SU-DHL-6 (cell line): ENCODE measurements around the gene TEC.

ENCODE experiments used
- EZH2phosphoT487 ChIP-seq: fragments of 200-600 bp; sonication (generic), shearing (Covaris generic); conservative IDR thresholded peaks from 2 replicates; pipeline ENCODE4 v1.6.1; 2018; ENCODE audit warnings: mild to moderate bottlenecking, antibody characterized with exemption, low read length, moderate library complexity, mixed read lengths
- TF ChIP-seq, protein P1 (sequence below): fragments of 200-600 bp; sonication (generic); IDR thresholded peaks from one replicate; pipeline ENCODE4 v1.5.1; 2017; ENCODE audit warnings: antibody characterized with exemption, mild to moderate bottlenecking, low read length, moderate library complexity; ENCODE audit not compliant: insufficient read depth, poor library complexity, severe bottlenecking

DNA sequence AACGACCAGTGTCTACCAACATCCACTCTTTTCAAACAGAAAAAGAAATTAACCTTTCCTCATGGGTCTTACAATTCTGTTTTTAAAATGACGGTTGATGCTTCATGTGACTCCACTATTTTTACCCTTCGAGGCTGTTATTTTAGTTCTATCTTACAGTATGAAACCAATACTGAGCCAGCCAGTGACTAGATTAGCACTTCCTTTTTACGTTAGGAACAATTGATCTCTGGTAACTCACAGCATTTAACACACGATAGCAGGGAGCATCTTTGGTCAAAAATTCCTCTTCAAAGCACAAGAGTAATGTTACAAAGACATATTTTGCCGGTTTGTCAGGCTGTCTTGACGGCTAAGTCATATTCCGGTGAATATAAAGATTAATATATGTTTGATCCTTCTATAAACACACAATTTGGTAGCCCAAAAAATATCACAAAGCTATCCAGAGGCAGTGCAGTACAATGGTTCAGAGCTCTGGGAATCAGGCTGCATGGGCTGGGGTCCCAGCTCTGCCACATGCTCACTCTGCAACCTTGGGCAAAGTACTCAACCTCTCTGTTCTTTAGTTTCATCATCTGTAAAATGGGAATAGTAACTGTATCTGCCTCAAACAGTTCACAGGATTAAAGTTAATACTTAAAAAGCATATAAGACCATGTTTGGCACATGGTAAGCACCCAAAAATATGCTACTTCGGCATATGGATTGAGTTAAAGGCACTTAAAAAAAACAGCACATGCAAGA, 72.7 kb downstream of the TEC start:
- TF ChIP-seq, protein P1, sequence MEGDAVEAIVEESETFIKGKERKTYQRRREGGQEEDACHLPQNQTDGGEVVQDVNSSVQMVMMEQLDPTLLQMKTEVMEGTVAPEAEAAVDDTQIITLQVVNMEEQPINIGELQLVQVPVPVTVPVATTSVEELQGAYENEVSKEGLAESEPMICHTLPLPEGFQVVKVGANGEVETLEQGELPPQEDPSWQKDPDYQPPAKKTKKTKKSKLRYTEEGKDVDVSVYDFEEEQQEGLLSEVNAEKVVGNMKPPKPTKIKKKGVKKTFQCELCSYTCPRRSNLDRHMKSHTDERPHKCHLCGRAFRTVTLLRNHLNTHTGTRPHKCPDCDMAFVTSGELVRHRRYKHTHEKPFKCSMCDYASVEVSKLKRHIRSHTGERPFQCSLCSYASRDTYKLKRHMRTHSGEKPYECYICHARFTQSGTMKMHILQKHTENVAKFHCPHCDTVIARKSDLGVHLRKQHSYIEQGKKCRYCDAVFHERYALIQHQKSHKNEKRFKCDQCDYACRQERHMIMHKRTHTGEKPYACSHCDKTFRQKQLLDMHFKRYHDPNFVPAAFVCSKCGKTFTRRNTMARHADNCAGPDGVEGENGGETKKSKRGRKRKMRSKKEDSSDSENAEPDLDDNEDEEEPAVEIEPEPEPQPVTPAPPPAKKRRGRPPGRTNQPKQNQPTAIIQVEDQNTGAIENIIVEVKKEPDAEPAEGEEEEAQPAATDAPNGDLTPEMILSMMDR = no peak
- no peak for TF ChIP-seq EZH2phosphoT487
